Heart right ventricle (tissue), 16 donors: Measurements from ENCODE around the gene INO80D. TPM values are rescaled to one million over a fixed set of nuclear protein-coding genes. Genes with fewer than 3 reads are reported as not detected.

ENCODE experiments used
- ATAC-seq, 8 donors: fragments of 200-7000 bp; cut with Tn5 transposase; one replicate each; pipeline ENCODE4 v1.9.1; 2020; ENCODE audit warnings: mild to moderate bottlenecking in 8 of 8, moderate library complexity in 8 of 8, moderate number of reproducible peaks in 1 of 8
- DNase-seq, 2 donors: peaks; one replicate each; pipeline ENCODE4 v3.0.0-alpha.2; 2020
- H3K27ac ChIP-seq, 10 donors: fragments of 200-600 bp; sonication (generic) in 2 of 10; one replicate each; pipeline versions ENCODE4 v1.5.0 to v1.8.0; 2020 to 2022; ENCODE audit warnings: mild to moderate bottlenecking in 3 of 10
- H3K27me3 ChIP-seq, 7 donors: fragments of 200-600 bp; one replicate each; pipeline ENCODE4 v1.8.0; 2021 to 2022; ENCODE audit warnings: mild to moderate bottlenecking in 2 of 7
- H3K36me3 ChIP-seq, 9 donors: fragments of 200-600 bp; sonication (generic) in 1 of 9; one replicate each; pipeline versions ENCODE4 v1.5.0 to v1.8.0; 2020 to 2022; ENCODE audit warnings: mild to moderate bottlenecking in 2 of 9
- H3K4me1 ChIP-seq, 9 donors: fragments of 200-600 bp; sonication (generic) in 1 of 9; one replicate each; pipeline versions ENCODE4 v1.5.0 to v1.8.0; 2020 to 2022; ENCODE audit warnings: mild to moderate bottlenecking in 4 of 9
- H3K4me3 ChIP-seq, 10 donors: fragments of 200-600 bp; sonication (generic) in 2 of 10; one replicate each; pipeline versions ENCODE4 v1.5.0 to v1.8.0; 2020 to 2022; ENCODE audit warnings: mild to moderate bottlenecking in 7 of 10, moderate library complexity in 2 of 10
- H3K9me3 ChIP-seq, 11 donors: fragments of 200-600 bp in 10 of 11; sonication (generic) in 2 of 11; one replicate each; pipeline versions ENCODE4 v1.5.0 to v1.8.0; 2013 to 2022; ENCODE audit warnings: mild to moderate bottlenecking in 2 of 11, control low read depth in 1 of 11, moderate library complexity in 1 of 11
- CTCF ChIP-seq, 9 donors: fragments of 200-600 bp; sonication (generic) in 2 of 9; IDR thresholded peaks; one replicate each; pipeline versions ENCODE4 v1.5.0 to v1.8.0; 2021 to 2022; ENCODE audit warnings: antibody characterized with exemption in 9 of 9, mild to moderate bottlenecking in 5 of 9, moderate library complexity in 1 of 9
- WGBS, 2 donors: extraction: QIAGEN DNeasy Blood & Tissue Kit; methylation state at CpG; one replicate each; pipeline ENCODE4 v1.1.7; 2013; ENCODE audit warnings: inconsistent platforms in 1 of 2; 5-methylcytosine and 5-hydroxymethylcytosine counted together
- intact Hi-C, 10 donors: fragments of 100-400 bp; cut with DNase I; formaldehyde crosslinking; loops; one replicate each; pipeline versions ENCODE4 v1.11.1 to v1.14.2; 2022
- polyA plus RNA-seq, 2 donors: library from polyadenylated mRNA; stranded (reverse); fragments of 200-250 nt; gene quantifications; one replicate each; pipeline ENCODE4 v1.2.3, GENCODE V29; 2013
- total RNA-seq, 10 donors: library from RNA; stranded (reverse); fragmentation: NEBNext Ultra II Directional in 3 of 10; extraction: Animal tissue kit (Norgen Biotek cat#: 25700) in 3 of 10; gene quantifications; one replicate each; pipeline versions ENCODE4 v1.2.1 to v1.2.4, GENCODE V29; 2021 to 2023
- donor health status: Arrhythmogenic right ventricular cardiomyopathy.
- donor health status: ischemic (EF 13 %, LVEDD 7.1; RV severe dilation, severe dysfunction).
- donor health status: healthy with polysubstance abuse.
- donor health status: DM: no; HTN: yes; CAD: no.
- donor health status: DM: no; HTN: no; CAD: no.
- donor health status: ischemic (EF 25% LVEDD 6.9; RV normal size, moderate dysfunction).
- donor health status: ischemic (EF 25% LVEDD 5.7; RV mildly dilated, moderate dysfunction).
- donor health status: healthy.
- donor health status: DM: yes; HTN: yes; CAD: no.
- donor health status: Ischemic cardiomyopathy.
- donor health status: ischemic (EF 35%, LVEDD 5.7; RV mildly dilated, moderate dysfunction).
- donor health status: nonischemic (EF 11% LVEDD 7.7; RV severe dilation, severe dysfunction).
- donor health status: DM: yes; HTN: yes; CAD: no.
- donor health status: PGD.
- donor health status: ischemic (EF 29% LVEDD 5.4; RV normal size, mild dysfunction).
- donor health status: nonischemic (EF 23%, LVEDD 6.1; RV moderate dilation, normal function).

Gene INO80D
- total and polyA plus RNA-seq, 12 donors, result 1.1 to 26.3 (median 15.9) TPM

- intact Hi-C loops, result loop anchor here in 1 of 10 donors (10.0 kb wide), 1 partner anchor 71 kb away; the partner anchor contains the start of genes EEF1B2 and NDUFS1
- peak overlapping the region; percentile 85 to 97 (median 92) for H3K4me3 ChIP-seq
- no peak for TF ChIP-seq CTCF (IDR thresholded peaks at IDR 0.05)
- ATAC-seq (no peak), DNase-seq (no peak)
- no peaks in the 10 kb centered on the region for H3K27me3 ChIP-seq
- 12 to 13% methylated on average over 14 of the region's 14 CpGs for WGBS, 2 donors
- H3K4me1 ChIP-seq, result peaks cover 0 to 42% (median 28%) of the 10 kb centered on the region in 9 donors
- H3K36me3 ChIP-seq, result no peaks in the 10 kb centered on the region
- no peaks in the 10 kb centered on the region for H3K9me3 ChIP-seq
- peak overlapping the region; percentile 96 to 99 (median 98) for H3K27ac ChIP-seq
Measured at GRCh38 chr2:206083602-206084438, 2.2 kb downstream of the INO80D start.

- ATAC-seq (no peak), DNase-seq (no peak)
- intact Hi-C loops, result loop anchor here in 1 of 10 donors (10.0 kb wide), 1 partner anchor 72 kb away; the partner anchor contains the start of genes EEF1B2 and NDUFS1
- Histone ChIP-seq H3K27me3 (no peaks in the 10 kb centered on the region), H3K4me3 (no peak overlapping the region), H3K36me3 (no peaks in the 10 kb centered on the region), H3K27ac (peak overlapping the region in 1 of 10 donors; percentile 24), H3K4me1 (peaks cover 0 to 34% (median 18%) of the 10 kb centered on the region in 9 donors), H3K9me3 (no peaks in the 10 kb centered on the region)
- WGBS, 2 donors, result 98 to 100% methylated on average over 4 of the region's 4 CpGs
- no peak for TF ChIP-seq CTCF (IDR thresholded peaks at IDR 0.05)
Measured at GRCh38 chr2:206082298-206082843, 3.6 kb downstream of the INO80D start.

GRCh38 chr2:206080927-206081326, 5.0 kb downstream of the INO80D start:
- H3K4me1 ChIP-seq, result peaks cover 0 to 30% (median 13%) of the 10 kb centered on the region in 9 donors

More at GRCh38 chr2:206080927-206081326, 5.0 kb downstream of the INO80D start:
- WGBS, 2 donors, result 83 to 85% methylated on average over 4 of the region's 4 CpGs
- H3K27me3 ChIP-seq, result no peaks in the 10 kb centered on the region
- no peaks in the 10 kb centered on the region for H3K9me3 ChIP-seq
- H3K36me3 ChIP-seq, result no peaks in the 10 kb centered on the region
- H3K4me3 ChIP-seq, result no peak overlapping the region
- DNase-seq, result no peak
- ATAC-seq, result no peak
- intact Hi-C loops, result loop anchor here in 1 of 10 donors (10.0 kb wide), 1 partner anchor 74 kb away; the partner anchor contains the start of genes EEF1B2 and NDUFS1
- H3K27ac ChIP-seq, result no peak overlapping the region
- TF ChIP-seq CTCF (IDR thresholded peaks at IDR 0.05), result no peak
